GM12801 (cell line): ENCODE data around the gene KCTD1.

Experiments used
- TF ChIP-seq, protein P1 (sequence below): IDR thresholded peaks from one replicate; pipeline ENCODE4 v1.5.1; 2011; ENCODE audit warnings: control low read depth; ENCODE audit not compliant: insufficient read length; ENCODE audit errors: extremely low read depth

The KCTD1 gene

DNA sequence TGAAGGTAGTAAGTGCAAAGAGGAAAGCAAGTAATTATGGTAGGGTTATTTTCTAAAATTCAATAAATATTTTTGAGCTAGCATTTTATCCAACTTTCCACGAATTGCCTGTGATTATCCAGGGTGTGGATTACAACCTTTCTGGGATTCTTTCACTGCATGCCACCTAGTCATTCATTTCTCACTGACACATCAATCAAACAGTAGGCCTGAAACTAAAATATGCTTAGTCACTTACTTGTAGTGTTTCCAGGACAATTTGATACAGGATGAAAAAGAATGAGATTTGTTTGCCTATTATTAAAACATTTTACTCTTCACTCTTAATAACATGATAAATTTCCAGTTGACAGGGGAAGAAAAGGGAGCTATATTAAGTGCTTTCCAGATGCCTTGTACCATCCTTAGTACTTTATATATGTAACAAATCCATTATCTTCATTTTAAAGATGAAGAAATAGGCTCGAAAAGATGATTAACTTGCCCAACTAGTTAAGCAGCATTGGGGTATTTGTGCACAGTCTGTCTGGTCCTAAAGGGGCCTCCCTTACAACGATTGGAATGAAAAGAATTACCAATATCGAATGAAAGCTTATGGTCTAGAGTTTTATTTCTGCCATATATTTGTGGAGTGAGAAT, 70.4 kb downstream of the KCTD1 start:
- TF ChIP-seq, protein P1, sequence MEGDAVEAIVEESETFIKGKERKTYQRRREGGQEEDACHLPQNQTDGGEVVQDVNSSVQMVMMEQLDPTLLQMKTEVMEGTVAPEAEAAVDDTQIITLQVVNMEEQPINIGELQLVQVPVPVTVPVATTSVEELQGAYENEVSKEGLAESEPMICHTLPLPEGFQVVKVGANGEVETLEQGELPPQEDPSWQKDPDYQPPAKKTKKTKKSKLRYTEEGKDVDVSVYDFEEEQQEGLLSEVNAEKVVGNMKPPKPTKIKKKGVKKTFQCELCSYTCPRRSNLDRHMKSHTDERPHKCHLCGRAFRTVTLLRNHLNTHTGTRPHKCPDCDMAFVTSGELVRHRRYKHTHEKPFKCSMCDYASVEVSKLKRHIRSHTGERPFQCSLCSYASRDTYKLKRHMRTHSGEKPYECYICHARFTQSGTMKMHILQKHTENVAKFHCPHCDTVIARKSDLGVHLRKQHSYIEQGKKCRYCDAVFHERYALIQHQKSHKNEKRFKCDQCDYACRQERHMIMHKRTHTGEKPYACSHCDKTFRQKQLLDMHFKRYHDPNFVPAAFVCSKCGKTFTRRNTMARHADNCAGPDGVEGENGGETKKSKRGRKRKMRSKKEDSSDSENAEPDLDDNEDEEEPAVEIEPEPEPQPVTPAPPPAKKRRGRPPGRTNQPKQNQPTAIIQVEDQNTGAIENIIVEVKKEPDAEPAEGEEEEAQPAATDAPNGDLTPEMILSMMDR, result no peak

GRCh38 chr18:26476697-26477096, 71.7 kb downstream of the KCTD1 start:
- TF ChIP-seq, protein P1, result no peak

DNA sequence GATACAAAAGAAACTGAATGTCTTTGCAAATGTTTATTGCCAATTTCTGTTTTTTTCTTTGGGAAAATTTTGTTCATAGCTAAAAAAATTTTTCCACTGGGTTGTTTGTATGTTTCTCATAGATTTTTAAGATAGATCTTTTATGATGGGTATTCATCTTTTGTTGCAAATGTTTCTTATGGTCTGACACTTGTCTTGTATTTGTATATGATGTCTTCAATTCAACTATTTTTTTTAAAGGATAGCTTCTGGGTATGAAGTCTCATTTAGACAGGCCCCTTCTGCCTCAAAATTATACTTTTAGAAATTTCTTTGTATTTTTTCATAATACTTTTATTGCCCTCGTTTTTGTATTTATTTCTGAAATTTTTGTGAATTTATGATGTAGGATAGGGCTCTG, 73.8 kb downstream of the KCTD1 start:
- TF ChIP-seq, protein P1, result no peak

DNA sequence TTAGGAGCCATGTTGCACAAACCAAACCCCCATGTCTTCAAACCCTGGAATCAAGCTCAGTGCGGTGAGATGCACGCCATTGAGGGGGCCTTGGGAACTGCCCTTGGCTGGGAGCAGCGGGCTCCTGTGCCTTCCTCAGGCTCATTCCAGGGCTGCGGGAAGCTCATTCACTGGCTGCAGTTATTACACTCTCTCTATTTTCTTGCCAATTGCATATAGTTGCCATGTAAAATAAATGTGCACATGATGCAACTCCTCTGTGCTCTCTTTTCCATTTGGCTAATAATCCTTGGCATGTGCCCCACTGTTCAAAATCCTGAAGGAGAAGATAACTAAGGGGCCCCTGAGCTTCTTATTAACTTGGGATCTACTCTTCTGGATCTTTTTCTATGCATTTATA, 74.7 kb downstream of the KCTD1 start:
- TF ChIP-seq, protein P1, result no peak

DNA sequence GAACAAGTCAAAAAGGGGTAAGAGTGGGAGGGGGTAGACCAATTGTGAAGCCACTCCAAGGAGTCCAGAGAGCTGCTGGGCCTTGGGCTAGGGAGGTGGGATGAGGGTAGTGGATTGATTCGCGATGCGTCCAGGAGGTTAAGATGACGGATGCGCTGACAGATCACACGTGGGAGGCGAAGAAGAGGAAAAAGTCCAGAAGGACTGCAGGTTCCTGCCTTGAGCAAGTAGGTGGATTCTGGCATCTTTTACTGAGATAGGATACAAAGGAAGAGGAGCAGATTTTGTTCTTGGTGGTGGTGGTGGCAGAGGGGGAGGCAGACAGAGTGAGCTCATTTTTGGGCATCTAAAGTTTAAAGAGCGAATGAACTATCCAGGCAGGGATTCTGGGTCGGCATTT, 76.5 kb downstream of the KCTD1 start:
- TF ChIP-seq, protein P1, result no peak

DNA sequence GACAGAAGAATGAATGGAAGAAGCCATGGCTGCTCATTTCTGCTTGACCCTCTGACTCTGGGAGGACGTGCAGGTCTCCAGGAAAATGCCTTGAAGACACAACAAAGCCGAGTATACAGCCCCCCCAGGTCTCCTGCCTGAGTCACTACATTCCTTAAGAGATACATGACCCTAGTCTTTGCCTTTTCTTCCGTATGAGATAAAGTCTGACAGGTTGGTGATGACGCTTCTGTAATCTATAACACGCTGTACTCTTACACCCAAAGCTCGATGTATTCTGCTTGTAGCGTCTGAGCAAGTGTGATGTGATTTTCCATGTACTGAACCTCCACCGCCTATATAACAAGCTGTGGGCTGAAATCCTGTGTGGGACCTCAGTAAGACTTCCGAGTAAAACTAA, 77.3 kb downstream of the KCTD1 start:
- TF ChIP-seq, protein P1, result no peak

GRCh38 chr18:26470011-26470637, 78.2 kb downstream of the KCTD1 start:
- TF ChIP-seq, protein P1, result no peak
